ENCODE data around the gene NHLRC1. TPM values are rescaled to one million over a fixed set of nuclear protein-coding genes. Genes with fewer than 3 reads are reported as not detected.
"Not testable (repeated sequence)": the region's sequence is repeated elsewhere in the genome, so short reads cannot be mapped to it uniquely, and the experiment has no call there.

NHLRC1 gene
- total RNA-seq: under 1 TPM; 0.23 to 0.38 TPM

DNA sequence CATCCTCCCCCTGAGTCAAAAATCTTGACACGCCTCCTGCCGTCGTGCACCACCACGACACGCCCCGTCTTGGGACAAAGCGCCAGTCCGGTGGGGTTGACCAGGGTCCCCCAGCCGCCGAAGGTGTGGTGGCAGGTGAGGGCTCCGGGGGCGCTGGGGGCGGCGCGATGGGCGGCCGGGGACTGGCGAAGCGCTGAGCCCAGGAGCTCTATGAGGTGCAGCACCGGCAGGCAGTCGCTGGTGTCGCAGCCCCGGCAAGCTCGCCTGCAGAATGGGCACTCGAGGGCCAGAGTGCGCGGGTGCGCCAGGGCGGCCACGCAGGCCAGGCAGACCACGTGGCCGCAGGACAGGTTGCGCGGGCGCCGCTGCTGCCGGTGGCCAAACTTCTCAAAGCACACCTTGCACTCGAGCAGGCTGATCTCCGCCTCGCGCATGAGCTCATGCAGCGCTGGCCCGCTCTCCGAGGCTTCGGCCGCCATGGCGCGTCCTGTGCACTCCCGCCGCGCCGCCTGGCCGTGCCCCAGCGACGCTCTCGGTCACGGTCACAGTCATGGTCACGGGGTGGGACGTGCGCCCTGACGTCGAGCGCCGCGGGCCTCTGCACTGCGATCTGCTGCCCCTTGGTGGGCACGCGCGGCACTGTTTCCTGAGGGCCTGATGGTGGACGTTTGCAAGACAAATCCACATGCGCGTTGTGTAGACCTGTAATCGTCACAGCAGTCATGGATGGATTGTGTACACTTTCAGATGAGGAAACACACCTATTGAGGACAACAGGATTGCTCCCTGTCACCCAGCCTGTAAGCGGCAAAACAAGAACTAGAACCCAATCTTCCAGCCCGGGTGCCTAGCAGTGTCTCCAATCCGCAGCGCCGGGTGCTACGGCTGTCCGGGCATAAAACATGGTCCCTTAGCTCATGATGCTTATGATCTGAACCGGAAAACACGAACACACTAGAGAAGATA lies at the start of gene NHLRC1:
NHLRC1 (minus strand) TSS at position 550 of the 966 bp plus-strand sequence; CDS start at position 479, 71 bp downstream.
- ChIA-PET CTCF (interaction anchor here (0.6 to 0.8 kb wide), 4 partner anchors 8 to 26 kb away, joined by 3 to 4 read pairs (median 4); no protein-coding TSS in a partner anchor), POLR2A (no interaction called here)

DNA sequence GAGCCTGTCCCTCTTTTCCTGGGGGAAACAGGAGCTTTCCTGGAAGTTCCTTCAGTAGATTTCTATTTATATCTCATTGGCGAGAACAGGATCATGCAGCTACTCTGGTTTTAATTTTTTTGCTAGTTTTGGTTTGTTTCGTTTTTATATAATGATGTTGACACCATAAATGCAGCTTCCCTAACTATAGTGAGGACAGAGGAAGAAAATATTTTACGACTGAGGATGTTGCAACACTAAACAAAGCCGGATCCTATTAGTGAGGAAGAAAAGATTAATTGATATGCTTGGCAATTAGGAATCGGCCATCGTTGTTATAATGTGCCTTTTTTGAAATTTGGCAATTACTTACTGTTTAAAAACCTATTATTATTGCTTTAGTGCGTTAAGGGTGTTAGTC lies 49.4 kb upstream of the NHLRC1 start:
- ChIA-PET CTCF (no interaction called here), POLR2A (no interaction called here)

DNA sequence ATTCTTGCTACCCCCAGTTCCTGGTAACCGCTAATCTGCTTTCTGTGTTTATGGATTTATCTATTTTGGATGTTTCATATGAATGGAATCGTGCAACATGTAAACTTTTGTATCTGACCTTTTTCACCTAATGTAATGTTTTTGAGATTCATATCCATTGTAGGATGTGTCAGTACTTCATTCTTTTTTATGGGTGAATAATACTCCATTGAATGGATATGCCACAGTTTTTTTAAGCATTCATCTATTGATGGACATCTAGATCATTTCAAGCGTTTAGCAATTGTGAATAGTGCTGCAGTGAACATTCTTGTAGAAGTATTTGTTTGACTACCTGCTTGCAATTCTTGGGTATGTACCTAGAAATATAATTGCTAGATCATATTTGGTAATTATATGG lies 45.8 kb upstream of the NHLRC1 start:
- POLR2A ChIA-PET: interaction anchor here (0.7 kb wide), 1 partner anchor 48 kb away, joined by 3 read pairs; no protein-coding TSS in a partner anchor
- CTCF ChIA-PET: no interaction called here

DNA sequence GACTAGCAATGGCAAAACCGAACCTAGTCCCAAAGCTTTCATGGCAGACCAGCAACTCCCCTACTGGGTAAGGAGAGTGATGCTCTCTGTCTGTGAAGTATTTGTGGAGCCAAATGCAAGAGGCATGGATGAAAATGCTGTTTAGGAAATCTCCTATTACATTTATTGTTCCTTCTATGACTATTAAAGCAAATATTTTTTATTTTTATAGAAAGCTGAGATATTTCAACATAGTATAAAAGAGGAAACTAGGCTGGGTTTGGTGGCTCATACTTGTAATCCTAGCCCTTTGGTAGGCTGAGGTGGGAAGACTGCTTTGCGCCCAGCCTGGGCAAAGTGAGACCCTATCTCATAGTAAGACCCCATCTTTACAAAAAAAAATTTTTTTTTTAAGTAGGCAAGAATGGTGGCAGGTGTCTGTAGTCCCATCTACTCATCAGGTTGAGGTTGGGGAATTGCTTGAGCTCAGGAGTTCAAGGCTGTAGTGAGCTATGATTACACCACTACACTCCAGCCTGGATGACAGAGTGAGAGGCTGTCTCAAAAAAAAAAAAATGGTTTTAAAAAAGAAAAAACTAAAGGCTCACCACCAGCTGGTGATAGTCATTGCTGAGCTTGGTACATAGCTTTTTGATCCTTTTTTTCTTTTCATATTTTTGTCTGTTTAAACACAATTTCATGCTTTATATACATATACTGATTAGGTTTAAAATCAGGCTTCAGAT lies 44.0 kb upstream of the NHLRC1 start:
- POLR2A ChIA-PET: no interaction called here

DNA sequence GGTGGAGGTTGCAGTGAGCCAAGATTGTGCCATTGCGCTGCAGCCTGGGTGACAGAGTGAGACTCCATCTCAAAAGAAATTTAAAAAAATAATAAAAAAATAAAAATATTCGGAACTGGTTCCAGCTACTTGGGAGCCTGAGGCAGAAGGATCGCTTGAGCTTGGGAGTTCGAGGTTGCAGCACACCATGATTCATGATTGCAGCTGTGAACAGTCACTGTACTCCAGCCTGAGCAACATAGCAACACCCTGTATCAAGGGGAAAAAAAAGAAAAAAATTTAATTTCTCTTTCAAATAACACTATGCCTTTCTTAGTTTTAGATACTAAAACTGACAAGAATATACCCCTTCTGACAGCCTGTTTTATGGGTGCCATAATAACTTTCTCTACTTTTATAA lies 43.3 kb upstream of the NHLRC1 start:
- CTCF ChIA-PET: no interaction called here
- POLR2A ChIA-PET: no interaction called here

More for the DNA sequence above, 44.0 kb upstream of the NHLRC1 start:
- CTCF ChIA-PET: no interaction called here

DNA sequence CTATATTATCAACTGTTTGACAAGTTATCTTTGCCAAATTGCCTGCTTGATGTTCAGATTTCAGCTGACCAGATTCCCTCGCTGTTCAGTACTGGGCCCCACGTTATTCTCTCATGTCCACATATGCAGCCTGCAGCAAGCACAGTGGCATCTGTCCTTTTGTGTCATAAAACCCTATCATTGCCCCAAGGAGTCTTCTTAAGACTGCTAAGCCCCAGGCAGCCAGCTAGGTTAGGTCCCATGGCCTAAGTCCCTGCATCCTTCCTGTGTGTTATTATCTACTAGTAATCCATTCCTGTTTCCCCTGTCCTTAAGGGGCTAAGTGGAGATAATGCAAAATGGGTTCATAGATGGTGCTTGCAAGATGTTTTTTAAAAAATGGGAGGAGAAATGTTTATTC lies 39.9 kb upstream of the NHLRC1 start:
- ChIA-PET CTCF (interaction anchor here (0.5 to 1.6 kb wide), 2 partner anchors 38 to 156 kb away, joined by 3 read pairs; no protein-coding TSS in a partner anchor), POLR2A (no interaction called here)

DNA sequence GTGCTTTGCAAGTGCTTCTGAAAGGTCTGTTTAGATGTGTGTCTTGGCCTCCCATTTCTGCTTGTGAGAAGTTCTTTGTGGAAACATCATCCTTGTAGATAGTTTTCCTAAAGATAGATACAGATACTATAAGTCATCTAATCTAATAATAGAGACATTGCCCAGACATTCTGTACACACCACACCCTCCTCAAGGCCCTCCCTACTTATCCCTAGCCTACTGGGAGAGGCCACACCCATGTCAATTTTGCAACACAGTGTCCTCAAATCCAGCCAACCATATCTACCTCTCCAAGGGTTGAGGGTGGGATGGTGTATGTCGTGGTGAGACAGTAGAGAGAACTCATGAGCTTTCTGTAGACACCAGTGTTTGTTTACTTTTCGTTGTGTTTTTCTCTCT lies 39.0 kb upstream of the NHLRC1 start:
- CTCF ChIA-PET: interaction anchor here (1.6 kb wide), 1 partner anchor 39 kb away, joined by 3 read pairs; no protein-coding TSS in a partner anchor
- POLR2A ChIA-PET: no interaction called here

DNA sequence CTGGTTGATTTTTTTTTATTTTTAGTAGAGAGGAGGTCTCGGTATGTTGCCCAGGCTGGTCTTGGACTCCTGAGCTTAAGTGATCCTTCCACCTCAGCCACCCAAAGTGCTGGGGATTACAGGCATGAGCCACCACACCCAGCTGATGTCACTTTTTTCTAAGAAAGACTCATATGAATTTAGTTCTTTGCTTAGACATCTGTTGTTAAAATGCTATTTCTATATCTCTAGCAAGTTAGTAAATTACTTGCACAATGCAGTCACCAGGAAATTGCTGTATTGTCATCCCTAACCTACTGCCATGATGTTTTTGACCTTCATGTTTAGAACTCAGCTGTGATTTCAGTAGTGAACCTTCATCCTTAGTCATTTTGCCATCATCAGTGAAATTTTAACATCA lies 38.4 kb upstream of the NHLRC1 start:
- CTCF ChIA-PET: no interaction called here
- POLR2A ChIA-PET: no interaction called here

DNA sequence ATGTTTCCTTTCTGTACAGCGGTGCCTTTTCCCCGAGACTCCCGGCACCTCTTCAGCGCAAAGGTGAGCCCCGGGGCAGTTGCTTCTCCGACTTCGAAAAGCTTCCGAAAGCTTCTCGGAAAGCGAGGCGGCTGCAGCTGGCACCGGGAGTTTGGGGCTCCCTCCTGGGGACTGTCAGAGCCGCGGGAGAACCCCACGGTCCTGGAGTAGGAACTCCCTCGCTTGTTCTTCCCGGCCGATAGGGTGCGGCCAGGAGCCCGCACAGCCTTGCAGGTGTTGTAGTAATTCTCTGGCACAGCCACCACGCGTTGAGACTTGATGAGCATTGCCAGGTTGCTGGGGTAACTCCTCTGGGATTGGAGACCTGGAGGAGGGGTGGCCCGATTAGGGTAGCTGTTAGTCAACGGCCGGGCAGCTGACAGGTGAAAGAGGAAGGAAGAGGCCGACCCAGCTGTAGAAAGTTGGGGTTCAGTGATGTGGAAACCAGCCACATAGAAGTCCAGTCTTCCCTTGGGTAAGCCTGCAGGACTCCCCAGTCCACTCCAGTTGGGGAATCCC lies 33.5 kb upstream of the NHLRC1 start:
- ChIA-PET CTCF (no interaction called here), POLR2A (no interaction called here)

DNA sequence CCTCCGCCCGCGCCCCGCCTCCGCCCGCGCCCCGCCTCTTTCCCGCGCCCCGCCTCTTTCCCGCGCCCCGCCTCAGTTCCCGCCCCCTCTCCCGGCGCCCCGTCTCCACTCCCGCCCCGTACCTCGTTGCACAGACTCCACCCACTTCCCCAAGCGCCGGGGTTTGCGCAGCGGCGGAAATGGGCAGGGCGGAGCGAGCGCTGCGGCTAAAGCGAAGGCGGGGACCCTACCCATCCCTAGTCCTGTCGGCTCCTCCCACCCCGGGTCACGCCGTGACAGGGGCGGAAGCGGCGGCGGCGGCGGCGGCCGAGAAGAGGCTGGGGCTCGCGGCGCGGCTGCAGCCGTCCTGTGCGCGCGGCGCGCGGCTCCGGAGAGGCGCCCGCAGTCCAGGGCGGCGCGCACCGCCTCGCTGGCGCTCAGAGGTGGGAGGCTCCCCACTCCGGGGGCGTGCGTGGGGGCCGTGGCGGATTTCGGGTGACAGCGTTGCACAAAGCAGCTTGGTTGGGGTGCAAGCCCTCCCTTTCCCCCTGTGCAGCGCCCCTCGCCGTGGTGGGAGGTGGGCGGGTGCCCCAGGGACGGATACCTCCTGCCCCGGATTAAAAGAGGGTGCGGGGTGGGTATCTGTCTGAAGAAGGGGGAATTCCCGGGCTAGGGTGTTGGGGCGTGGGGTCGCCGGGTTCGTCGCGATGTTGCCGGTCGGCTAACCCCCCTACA lies 32.8 kb upstream of the NHLRC1 start, which contains the start of gene KDM1B:
KDM1B (plus strand) TSS at position 273 of the 714 bp plus-strand sequence. CDS start 4,474 bp downstream, outside the sequence.
- POLR2A ChIA-PET: no interaction called here
- CTCF ChIA-PET: no interaction called here

DNA sequence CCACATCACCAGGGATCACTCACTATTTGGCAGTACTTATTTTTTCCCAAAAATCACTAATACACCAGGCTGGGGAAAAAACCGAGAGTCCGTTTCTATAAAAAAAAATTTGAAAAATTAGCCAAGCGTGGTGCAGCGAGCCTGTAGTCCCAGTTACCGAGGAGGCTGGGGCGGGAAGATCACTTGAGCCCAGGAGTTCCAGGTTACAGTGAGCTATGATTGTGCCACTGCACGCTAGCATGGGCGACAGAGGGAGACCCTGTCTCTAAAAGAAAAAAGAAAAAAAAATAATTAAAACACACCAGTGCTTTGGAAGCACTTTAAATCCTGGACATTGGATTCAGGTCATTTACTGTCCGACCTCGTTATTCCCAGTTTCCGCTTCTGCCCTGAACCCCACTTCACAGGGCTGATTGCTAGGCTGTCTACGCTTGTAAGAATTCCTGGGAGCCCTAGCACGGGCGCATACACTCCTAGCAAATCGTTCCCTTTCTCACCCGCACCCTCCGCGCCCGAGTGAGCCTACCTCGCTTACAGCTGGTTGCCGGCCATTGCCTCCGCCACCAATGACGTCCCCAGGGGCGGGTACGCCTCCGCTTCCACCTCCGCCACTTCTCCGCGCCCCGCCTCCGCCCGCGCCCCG lies 32.2 kb upstream of the NHLRC1 start, which contains the start of gene TPMT:
TPMT (minus strand) TSS at position 571 of the 643 bp plus-strand sequence. CDS start 5,950 bp downstream, outside the sequence.
- CTCF ChIA-PET: no interaction called here
- POLR2A ChIA-PET: no interaction called here

DNA sequence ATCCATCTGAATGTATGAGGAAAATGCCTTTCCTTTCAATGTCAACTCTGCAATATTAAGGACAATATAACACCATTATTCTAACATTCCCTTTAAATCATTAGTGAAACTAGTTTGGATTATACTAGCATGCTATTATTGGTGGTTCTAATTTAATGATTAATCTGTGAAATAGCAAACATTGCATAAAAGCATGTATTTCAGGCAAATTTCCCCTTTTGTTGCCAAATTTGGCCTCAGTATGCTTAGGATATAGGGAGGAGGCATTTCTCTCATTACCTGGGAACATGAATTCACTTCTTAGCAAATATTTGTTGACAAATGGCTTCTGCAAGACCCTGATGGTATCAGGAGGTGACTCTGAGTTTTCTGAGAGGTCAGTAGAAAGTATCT lies 30.8 kb upstream of the NHLRC1 start:
- POLR2A ChIA-PET: no interaction called here

DNA sequence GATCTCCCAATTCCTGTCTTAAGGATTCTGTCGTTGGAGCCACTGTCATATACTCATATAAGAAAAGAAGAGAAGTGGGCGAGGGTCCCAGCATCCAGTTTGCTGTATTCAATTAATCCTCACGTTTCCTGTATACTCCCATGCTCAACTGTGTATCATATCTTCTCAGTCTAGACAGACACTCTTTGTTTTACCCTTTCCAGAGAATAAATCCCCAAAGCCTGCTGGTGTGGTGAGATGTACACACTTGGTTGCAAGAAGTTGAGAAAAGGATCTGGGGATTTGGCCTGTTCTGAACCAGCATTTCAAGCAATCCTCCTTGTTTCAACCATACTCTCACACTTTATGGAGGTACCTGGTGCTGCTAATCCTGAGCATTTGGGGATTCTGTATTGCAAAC lies 29.3 kb upstream of the NHLRC1 start:
- POLR2A ChIA-PET: no interaction called here

More for the DNA sequence above, 30.8 kb upstream of the NHLRC1 start:
- CTCF ChIA-PET: no interaction called here

DNA sequence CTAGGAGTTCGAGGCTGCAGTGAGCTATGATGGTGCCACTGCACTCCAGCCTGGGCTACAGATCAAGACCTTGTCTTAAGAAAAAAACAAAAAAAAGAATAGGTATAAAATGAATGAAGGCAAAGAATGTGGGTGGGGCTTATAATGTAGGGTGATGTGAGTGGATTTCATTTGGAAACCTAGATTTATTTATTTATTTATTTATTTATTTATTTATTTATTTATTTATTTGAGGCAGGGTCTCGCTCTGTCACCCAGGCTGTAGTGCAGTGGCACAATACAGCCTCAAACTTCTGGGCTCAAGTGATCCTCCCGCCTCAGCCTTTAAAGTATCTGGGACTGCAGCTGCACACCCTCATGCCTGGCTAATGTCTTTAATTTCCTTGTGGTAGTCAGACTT lies 28.9 kb upstream of the NHLRC1 start:
- CTCF ChIA-PET, POLR2A ChIA-PET: not testable (repeated sequence)

More for the DNA sequence above, 29.3 kb upstream of the NHLRC1 start:
- CTCF ChIA-PET: no interaction called here

DNA sequence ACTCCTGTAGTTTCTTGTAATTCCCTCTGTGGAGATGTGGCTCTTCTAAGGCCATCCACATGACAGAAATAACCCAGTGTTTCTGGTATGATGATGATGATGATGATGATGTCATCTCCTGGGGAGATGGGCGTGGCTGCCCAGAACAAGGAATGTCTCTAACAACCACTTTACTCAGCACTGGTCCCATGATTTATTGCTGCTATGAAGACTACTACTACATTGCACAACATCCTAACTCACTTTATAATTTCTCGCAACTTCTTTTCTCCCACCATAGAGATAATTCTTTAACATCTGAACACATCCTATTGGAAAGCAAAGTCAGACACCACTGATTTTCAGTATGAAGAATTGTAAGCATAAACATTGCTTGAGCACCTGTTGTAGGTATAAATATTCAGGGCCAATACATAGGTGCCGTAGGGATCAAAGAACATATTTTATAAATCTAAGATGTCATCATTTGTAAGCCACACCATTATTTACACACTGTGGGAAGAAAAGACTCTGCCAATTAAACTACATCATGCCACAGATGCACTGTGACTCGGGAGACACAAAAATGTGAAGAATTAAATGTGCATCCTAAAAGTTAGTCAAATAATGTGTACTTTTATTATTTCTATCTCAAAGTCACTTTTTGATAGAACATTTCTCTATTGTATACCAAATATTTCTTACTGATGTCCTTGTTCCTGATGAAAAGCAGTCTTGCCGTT lies 26.0 kb upstream of the NHLRC1 start:
- CTCF ChIA-PET: no interaction called here
- POLR2A ChIA-PET: no interaction called here

DNA sequence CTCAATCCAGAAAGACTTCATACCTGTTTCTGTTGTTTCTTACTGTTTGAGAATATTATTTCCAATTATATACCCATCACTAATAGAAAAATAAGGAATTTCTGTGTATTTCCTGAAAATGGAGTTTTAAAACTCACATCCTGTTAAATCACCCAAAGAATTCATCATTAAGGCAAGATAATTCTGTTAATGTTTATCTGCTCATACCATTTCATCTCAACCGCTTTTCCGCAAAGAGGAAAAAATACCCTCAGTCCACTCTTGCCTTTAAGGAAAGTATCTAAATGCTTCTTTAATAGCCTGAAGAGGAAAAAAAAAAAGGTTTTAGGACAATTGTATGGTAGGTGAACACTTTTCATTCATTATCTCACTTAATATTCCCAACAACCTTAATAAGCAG lies 25.1 kb upstream of the NHLRC1 start:
- ChIA-PET POLR2A (no interaction called here), CTCF (no interaction called here)

DNA sequence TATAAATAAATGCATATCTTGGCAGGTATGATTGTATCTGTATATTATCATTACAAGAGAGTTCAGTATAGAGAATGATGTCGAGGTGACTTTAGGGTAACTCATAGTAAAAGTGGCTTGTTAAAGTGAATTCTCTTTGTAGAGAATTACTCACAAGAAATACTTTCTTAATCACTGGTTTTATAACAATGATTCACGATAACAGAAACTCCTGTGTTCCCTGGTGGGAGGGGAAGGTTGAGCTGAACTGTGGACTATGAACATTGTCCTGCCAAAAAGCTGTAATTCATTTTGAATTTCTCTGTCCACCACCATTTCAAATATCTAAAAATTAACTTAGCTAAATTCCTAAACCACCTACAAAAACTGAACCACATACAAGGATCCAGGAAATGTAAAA lies 24.7 kb upstream of the NHLRC1 start:
- CTCF ChIA-PET: no interaction called here
- POLR2A ChIA-PET: no interaction called here

DNA sequence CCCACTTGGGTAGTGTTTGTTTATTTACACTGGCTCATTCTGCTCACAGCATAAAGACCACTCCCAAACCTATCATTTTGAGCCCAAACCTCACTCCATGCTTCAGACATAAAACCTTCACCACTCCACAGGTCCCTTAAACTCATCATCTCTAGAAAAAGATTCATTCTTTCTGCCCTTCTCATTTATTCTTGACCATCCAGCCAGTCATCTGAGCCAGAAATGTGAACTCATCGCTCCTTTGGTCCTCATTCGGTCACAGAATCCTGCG lies 20.0 kb upstream of the NHLRC1 start:
- ChIA-PET CTCF (no interaction called here), POLR2A (interaction anchor here (0.6 kb wide), 1 partner anchor 16 kb away, joined by 4 read pairs; no protein-coding TSS in a partner anchor)

Data from activated CD8-positive, alpha-beta memory T cell treated with anti-CD3 and anti-CD28 coated beads for 36 hours (primary cell).